H9 (cell line): ENCODE data around the gene NCLN. TPM values are rescaled to one million over a fixed set of nuclear protein-coding genes. Genes with fewer than 3 reads are reported as not detected.

ENCODE experiments used
- DNase-seq: peaks from one replicate; pipeline ENCODE4 v3.0.0-alpha.2; 2017
- H2AFZ ChIP-seq: one replicate; pipeline ENCODE4 v1.6.1; 2013; ENCODE audit warnings: mild to moderate bottlenecking, low read length, control low read depth, moderate library complexity
- H2AK5ac ChIP-seq: 2 replicates; pipeline ENCODE4 v1.6.1; 2013; ENCODE audit warnings: low read length, control low read depth, mixed read lengths; ENCODE audit not compliant: insufficient read length
- H2BK120ac ChIP-seq: one replicate; pipeline ENCODE4 v1.6.1; 2013; ENCODE audit warnings: low read depth, mild to moderate bottlenecking, low read length, control low read depth, inconsistent platforms; ENCODE audit not compliant: poor library complexity, severe bottlenecking
- H2BK12ac ChIP-seq: 2 replicates; pipeline ENCODE4 v1.6.1; 2013; ENCODE audit warnings: low read length, control low read depth, mixed read lengths, low read depth; ENCODE audit not compliant: insufficient read length
- H2BK15ac ChIP-seq: 2 replicates; pipeline ENCODE4 v1.6.1; 2013; ENCODE audit warnings: low read depth, low read length, control low read depth
- H2BK20ac ChIP-seq: one replicate; pipeline ENCODE4 v1.6.1; 2013; ENCODE audit warnings: low read depth, mild to moderate bottlenecking, low read length, control low read depth, inconsistent platforms; ENCODE audit not compliant: poor library complexity, severe bottlenecking
- H2BK5ac ChIP-seq: 2 replicates; pipeline ENCODE4 v1.6.1; 2013; ENCODE audit warnings: low read length, control low read depth, mixed read lengths; ENCODE audit not compliant: insufficient read length
- H3K14ac ChIP-seq: 2 replicates; pipeline ENCODE4 v1.6.1; 2013; ENCODE audit warnings: low read length, control low read depth; ENCODE audit not compliant: insufficient read depth
- H3K18ac ChIP-seq: 2 replicates; pipeline ENCODE4 v1.6.1; 2013; ENCODE audit warnings: low read depth, mild to moderate bottlenecking, mixed read lengths, low read length, control low read depth; ENCODE audit not compliant: insufficient read length
- H3K23ac ChIP-seq: 2 replicates; pipeline ENCODE4 v1.6.1; 2013; ENCODE audit warnings: low read length, control low read depth, mixed read lengths, low read depth; ENCODE audit not compliant: insufficient read length
- H3K23me2 ChIP-seq: 2 replicates; pipeline ENCODE4 v1.6.1; 2013; ENCODE audit warnings: low read depth, mild to moderate bottlenecking, mixed read lengths, low read length, control low read depth; ENCODE audit not compliant: insufficient read length, poor library complexity, severe bottlenecking
- H3K27ac ChIP-seq: 2 replicates; pipeline ENCODE4 v1.5.1; 2013; ENCODE audit warnings: low read length, control low read depth, mixed read lengths, low read depth; ENCODE audit not compliant: insufficient read length
- H3K27me3 ChIP-seq: 2 replicates; pipeline ENCODE4 v1.6.1; 2013; ENCODE audit warnings: low read length, control low read depth, inconsistent platforms; ENCODE audit not compliant: insufficient read depth
- H3K4ac ChIP-seq: 2 replicates; pipeline ENCODE4 v1.6.1; 2013; ENCODE audit warnings: low read depth, mild to moderate bottlenecking, control low read depth, inconsistent platforms, low read length, moderate library complexity
- H3K4me1 ChIP-seq: 2 replicates; pipeline ENCODE4 v1.6.1; 2013; ENCODE audit warnings: low read length, control low read depth, inconsistent platforms; ENCODE audit not compliant: insufficient read depth
- H3K4me2 ChIP-seq: 2 replicates; pipeline ENCODE4 v1.6.1; 2013; ENCODE audit warnings: low read length, control low read depth, mixed read lengths; ENCODE audit not compliant: insufficient read length, insufficient read depth
- H3K56ac ChIP-seq: 2 replicates; pipeline ENCODE4 v1.6.1; 2013; ENCODE audit warnings: low read depth, mild to moderate bottlenecking, mixed read lengths, low read length, control low read depth; ENCODE audit not compliant: insufficient read length
- H3K79me1 ChIP-seq: 2 replicates; pipeline ENCODE4 v1.6.1; 2013; ENCODE audit warnings: low read depth, mild to moderate bottlenecking, moderate library complexity, low read length, control low read depth, inconsistent platforms; ENCODE audit not compliant: insufficient read depth, poor library complexity, severe bottlenecking
- H3K79me2 ChIP-seq: 2 replicates; pipeline ENCODE4 v1.6.1; 2013; ENCODE audit warnings: low read length, control low read depth, inconsistent platforms; ENCODE audit not compliant: insufficient read depth
- H3K9ac ChIP-seq: 2 replicates; pipeline ENCODE4 v1.6.1; 2013; ENCODE audit warnings: low read length, control low read depth, mixed read lengths; ENCODE audit not compliant: insufficient read length; ENCODE audit errors: extremely low read depth
- H3K9me3 ChIP-seq: one replicate; pipeline ENCODE4 v1.6.1; 2013; ENCODE audit warnings: low read depth, low read length, inconsistent platforms; ENCODE audit not compliant: control insufficient read depth
- H3T11ph ChIP-seq: one replicate; pipeline ENCODE4 v1.6.1; 2013; ENCODE audit warnings: mild to moderate bottlenecking, low read length, control low read depth, inconsistent platforms
- H4K20me1 ChIP-seq: one replicate; pipeline ENCODE4 v1.6.1; 2013; ENCODE audit not compliant: control insufficient read depth, insufficient read length, insufficient read depth
- H4K5ac ChIP-seq: 2 replicates; pipeline ENCODE4 v1.6.1; 2013; ENCODE audit warnings: low read depth, mild to moderate bottlenecking, mixed read lengths, low read length, control low read depth; ENCODE audit not compliant: insufficient read length
- H4K8ac ChIP-seq: replicated peaks from 2 replicates; pipeline ENCODE4 v1.6.1; 2013; ENCODE audit warnings: low read length, control low read depth, mixed read lengths, low read depth; ENCODE audit not compliant: insufficient read length
- H4K91ac ChIP-seq: 2 replicates; pipeline ENCODE4 v1.6.1; 2013; ENCODE audit warnings: low read depth, mild to moderate bottlenecking, moderate library complexity, mixed read lengths, low read length, control low read depth; ENCODE audit not compliant: insufficient read length
- H3K27ac Mint-ChIP-seq, 3 experiments: 2 replicates in 2 of 3; 3 replicates in 1 of 3; pipeline ENCODE4 v1.8.0; 2020 to 2021; ENCODE audit warnings: mixed read lengths in 3 of 3, mild to moderate bottlenecking in 1 of 3, moderate library complexity in 1 of 3
- H3K27me3 Mint-ChIP-seq: 2 replicates; pipeline ENCODE4 v1.8.0; 2021; ENCODE audit warnings: low read depth, mild to moderate bottlenecking, moderate library complexity, mixed read lengths
- H3K36me3 Mint-ChIP-seq, 3 experiments: 2 replicates in 2 of 3; 3 replicates in 1 of 3; pipeline ENCODE4 v1.8.0; 2020 to 2021; ENCODE audit warnings: low read depth in 3 of 3, mixed read lengths in 3 of 3; ENCODE audit not compliant: insufficient read depth in 1 of 3
- H3K4me1 Mint-ChIP-seq, 2 experiments: 2 replicates each; pipeline ENCODE4 v1.8.0; 2020; ENCODE audit warnings: mixed read lengths in 2 of 2
- H3K4me3 Mint-ChIP-seq, 2 experiments: 2 replicates in 1 of 2; 3 replicates in 1 of 2; pipeline ENCODE4 v1.8.0; 2020 to 2021; ENCODE audit warnings: mild to moderate bottlenecking in 2 of 2, mixed read lengths in 2 of 2, moderate library complexity in 1 of 2
- H3K9me3 Mint-ChIP-seq, 2 experiments: 2 replicates in 1 of 2; 3 replicates in 1 of 2; pipeline ENCODE4 v1.8.0; 2020; ENCODE audit warnings: mild to moderate bottlenecking in 2 of 2, mixed read lengths in 2 of 2, moderate library complexity in 1 of 2
- CTCF ChIP-seq: fragments of 200-600 bp; sonication (generic); conservative IDR thresholded peaks from 3 replicates; pipeline ENCODE4 v1.8.0; 2021; ENCODE audit warnings: antibody characterized with exemption, mild to moderate bottlenecking
- WGBS: extraction: QIAGEN DNeasy Blood & Tissue Kit; methylation state at CpG from one replicate; pipeline ENCODE4 v1.1.7; 2013; ENCODE audit warnings: missing lambda C conversion rate, low lambda C conversion rate, mixed read lengths; ENCODE audit not compliant: insufficient read length; ENCODE audit errors: extremely low coverage; 5-methylcytosine and 5-hydroxymethylcytosine counted together
- total RNA-seq: library from RNA; stranded (reverse); gene quantifications from 2 replicates; pipeline ENCODE4 v1.2.1, GENCODE V29; 2021

The NCLN gene
- total RNA-seq, 1 experiment from 2014 or later = 94.8 TPM

- no peaks in the 10 kb centered on the region for H3K79me1 ChIP-seq
- no peaks in the 10 kb centered on the region for H4K20me1 ChIP-seq
- H3K79me2 ChIP-seq = no peaks in the 10 kb centered on the region
- H3K9me3 ChIP-seq = no peaks in the 10 kb centered on the region
- H3K4me3 Mint-ChIP-seq = no peak overlapping the region
- H3K23me2 ChIP-seq = no peaks in the 10 kb centered on the region
- no peaks in the 10 kb centered on the region for H3K9me3 Mint-ChIP-seq
- no peak overlapping the region for H3K18ac ChIP-seq
- H3K4me1 Mint-ChIP-seq = no peaks in the 10 kb centered on the region
- no peak for TF ChIP-seq CTCF
- no peak overlapping the region for H3K27ac ChIP-seq
- H2BK120ac ChIP-seq = no peak overlapping the region
- no peak overlapping the region for H2BK5ac ChIP-seq
- no peak overlapping the region for H3K9ac ChIP-seq
- no peak overlapping the region for H3K4me2 ChIP-seq
- H2AFZ ChIP-seq = no peak overlapping the region
- H2BK20ac ChIP-seq = no peak overlapping the region
- H3K27me3 Mint-ChIP-seq = no peaks in the 10 kb centered on the region
- WGBS = no CpG with 5 or more reads among the region's 43 CpGs
- H4K5ac ChIP-seq = no peak overlapping the region
- H3K4me1 ChIP-seq = no peaks in the 10 kb centered on the region
- H3K27me3 ChIP-seq = no peaks in the 10 kb centered on the region
- no peak overlapping the region for H2BK15ac ChIP-seq
- H2BK12ac ChIP-seq = no peak overlapping the region
- no peak overlapping the region for H3K23ac ChIP-seq
- no peak overlapping the region for H4K8ac ChIP-seq
- H3K14ac ChIP-seq = no peak overlapping the region
- no peak for DNase-seq
- H3K4ac ChIP-seq = no peak overlapping the region
- no peak overlapping the region for H3K56ac ChIP-seq
- H2AK5ac ChIP-seq = no peak overlapping the region
- H3K36me3 Mint-ChIP-seq = peaks cover 3 to 38% (median 14%) of the 10 kb centered on the region in 3 experiments; a peak in 6 of 7 replicates
- H4K91ac ChIP-seq = no peak overlapping the region
- no peak overlapping the region for H3K27ac Mint-ChIP-seq
- H3T11ph ChIP-seq = no peak overlapping the region
These were observed 18.3 kb downstream of the NCLN start for GRCh38 chr19:3203805-3204645.
